SIG-M5 treated with dmso at 0.1 percent for 504 hours (cell line): ENCODE data around the gene ADM2.

ENCODE experiments used
- DNase-seq: peaks from one replicate; lab custom pipeline; 2025; ENCODE audit not compliant: unreplicated experiment; lab: John Stamatoyannopoulos, UW

Gene ADM2

DNA sequence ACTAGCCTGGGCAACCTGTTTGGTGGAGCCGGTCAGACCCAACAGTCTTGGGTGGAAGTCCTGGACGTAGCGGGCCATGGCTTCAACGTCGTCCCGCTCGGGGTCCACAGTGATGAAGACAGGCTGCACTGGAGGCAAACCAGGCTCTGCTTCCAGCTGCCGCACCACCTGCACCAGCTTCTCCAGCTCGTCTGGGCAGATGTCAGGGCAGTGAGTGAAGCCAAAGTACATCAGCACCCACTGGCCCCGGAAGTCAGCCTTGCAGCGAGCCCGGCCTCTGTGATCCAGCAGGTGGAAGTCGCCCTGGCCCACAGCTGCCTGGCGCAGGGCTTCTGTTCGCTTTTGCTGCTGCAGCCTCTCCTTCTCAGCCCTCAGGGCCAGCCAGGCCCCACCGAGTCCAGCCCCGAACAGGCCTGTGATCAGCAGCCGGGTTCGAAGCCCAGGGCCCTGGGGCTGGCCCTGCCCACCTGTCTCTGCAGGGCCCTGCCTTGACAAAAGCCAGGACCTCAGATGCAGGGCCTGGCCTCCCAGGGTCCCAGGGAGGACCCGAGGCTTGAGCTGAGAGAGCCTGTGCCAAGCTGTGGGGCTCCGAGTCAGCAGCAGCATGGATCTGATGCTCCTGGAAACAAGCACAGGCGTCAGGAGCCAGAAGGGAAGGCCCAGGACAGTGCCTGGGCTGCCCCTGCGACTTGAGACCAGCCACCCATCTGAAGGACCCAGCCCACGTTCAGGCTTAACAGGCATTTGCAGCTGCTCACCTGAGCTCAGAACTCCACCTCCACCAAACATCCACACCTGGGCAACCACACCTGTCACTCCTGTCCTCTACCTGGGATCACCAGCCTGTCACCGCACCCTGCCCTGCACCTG lies 42.7 kb downstream of the ADM2 start:
- DNase-seq: no peak

DNA sequence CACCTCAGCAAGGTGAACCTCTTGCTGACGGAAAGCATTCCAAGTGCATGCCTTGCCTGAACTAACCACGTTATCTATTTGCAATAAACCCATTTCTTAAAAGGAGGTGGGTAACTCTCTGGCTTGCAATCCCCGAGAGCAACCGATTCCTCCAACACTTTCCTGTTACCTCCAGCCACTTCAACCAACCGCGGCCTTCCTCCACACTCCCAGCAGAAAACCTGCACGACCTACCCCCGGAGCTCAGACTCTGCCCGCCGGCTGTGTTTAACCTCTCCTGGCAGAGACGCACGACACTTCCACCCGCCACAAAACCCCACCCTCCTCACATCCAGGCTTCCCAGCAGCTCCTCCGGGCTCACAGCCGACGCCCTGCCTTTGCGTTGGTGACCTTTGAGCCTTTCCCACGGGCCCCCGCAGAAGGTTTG lies 43.3 kb downstream of the ADM2 start:
- DNase-seq: no peak

DNA sequence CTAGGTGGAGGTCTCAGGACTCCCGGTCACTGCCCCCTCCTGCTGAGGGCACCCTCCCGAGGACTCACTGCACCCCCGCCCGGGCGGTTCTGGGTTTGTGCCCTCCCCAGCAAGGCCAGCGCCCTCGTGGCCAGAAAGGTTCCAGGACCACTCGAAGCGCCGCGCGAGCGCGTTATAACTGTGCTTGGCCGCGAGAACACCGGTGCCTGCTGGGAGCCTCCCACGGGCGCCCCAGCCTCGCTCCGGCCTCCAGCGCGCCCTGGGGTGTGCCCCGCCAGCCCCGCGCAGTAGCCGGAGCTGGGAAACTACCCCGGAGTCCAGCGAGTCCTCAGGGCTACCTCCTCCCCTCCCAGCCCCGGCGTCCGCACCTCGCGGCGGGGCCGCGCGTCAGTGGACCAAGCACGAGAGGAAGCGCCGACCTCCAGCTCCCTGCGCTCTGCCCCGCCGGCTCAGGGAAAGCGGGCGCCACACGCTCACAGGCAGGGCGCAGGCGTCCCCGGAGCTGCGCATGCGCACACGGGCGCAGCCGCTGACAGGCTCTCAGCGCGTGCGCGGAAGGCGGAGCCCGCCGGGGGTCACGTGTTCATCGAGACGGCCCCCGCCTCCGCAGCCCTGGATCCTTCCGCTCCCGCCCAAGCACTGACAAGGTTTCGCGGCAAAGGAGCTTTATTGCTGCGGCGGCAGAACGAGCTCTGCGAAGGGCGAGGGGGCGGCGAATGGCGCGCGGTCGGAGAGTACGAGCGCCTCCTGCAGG lies 43.9 kb downstream of the ADM2 start, which contains the start of gene SCO2:
SCO2 (minus strand) TSS at position 495 of the 754 bp plus-strand sequence. CDS start 1,187 bp downstream, outside the sequence.
- peak; percentile 87 for DNase-seq

DNA sequence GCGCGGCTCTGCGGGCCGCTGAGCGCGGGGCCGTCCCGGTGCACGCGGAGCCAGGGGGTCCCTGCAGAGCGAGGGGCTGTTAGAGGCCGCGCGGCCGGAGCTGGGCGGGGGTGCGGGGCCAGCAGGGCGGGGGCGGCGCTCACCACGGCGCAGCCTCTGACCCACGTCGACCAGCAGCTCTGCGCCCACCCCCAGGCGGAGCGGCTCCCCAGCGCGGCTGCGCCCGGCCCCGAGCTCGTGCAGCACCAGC lies 44.4 kb downstream of the ADM2 start:
- DNase-seq: no peak

DNA sequence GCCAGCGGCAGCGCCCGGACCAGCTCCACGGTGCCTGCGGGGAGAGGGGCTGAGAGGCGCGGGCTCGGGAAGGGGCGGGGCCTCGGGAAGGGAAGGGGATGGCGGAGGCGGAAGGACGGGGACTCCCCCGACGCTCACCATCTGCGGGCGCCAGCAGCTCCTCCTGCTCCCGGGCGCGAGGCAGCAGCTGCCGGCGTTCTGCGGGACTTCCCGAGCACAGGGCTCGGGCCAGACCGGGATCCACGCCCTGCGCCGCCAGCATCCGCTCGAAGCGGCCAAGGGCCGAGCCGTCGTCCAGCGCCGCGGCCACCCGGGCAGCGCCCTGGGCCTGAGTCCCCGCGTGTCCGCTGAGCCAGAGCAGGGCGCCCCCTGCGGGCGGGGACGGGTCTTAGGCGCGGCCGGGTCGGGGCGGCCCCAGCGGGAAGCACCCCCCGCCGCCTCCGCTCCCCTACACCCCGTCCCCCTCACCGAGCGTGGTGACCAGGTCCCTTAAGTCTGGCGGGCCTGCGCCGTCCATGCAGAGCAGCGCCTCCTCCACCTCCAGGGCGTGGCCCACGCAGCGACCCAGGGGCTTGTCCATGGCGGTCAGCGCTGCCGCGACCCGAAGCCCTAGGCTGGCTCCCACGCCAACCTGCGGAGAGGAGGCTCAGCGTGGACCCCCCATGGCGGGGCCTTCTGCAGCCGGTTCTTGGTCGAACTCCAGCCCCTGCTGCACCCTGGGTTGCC lies 44.9 kb downstream of the ADM2 start:
- peak; percentile 65 for DNase-seq

DNA sequence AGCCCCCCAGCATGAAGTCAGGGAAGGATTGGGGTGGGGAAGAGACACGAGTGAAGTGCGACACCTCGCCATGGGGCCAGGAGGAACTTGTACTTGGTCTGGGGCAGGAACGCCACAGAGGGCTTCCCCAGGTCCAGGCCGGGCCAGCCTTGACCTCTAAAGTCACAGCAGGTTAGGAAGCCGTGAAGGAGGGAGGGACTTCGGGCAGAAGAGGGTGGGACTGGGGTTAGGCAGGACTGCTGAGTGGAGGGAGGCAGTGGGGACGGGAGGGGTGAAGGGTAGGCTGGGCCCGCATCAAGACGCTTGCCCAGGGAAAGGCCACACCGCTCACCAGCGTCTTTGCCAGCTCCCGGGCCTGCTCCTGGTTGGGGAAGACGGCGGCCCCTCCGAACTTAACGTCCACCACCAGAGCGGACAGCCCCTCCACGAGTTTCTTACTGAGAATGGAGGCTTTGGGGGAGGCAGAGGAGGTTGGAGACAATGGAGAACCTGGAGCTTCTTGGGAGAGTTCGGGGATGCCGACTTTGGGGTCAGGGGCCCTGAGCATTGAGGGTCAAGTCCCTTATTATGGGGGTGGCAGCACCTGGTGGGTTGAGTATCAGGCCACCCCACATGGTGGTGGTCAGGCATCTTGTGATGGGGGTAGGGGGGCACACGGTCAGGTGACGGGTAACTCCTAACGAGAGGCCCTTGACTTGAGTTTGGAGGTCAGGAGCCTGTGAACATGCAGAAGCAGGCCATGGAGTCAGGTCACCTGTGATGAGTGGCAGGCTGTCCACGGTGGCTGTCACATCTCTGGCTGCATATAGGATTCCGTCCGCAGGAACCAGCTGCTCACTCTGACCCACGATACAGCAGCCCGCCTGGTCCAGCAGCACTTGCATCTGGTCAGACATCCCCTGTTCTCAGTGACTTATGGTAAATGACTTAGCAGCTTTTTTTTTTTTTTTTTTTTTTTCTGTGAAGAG lies 45.8 kb downstream of the ADM2 start:
- DNase-seq: peak; percentile 84

DNA sequence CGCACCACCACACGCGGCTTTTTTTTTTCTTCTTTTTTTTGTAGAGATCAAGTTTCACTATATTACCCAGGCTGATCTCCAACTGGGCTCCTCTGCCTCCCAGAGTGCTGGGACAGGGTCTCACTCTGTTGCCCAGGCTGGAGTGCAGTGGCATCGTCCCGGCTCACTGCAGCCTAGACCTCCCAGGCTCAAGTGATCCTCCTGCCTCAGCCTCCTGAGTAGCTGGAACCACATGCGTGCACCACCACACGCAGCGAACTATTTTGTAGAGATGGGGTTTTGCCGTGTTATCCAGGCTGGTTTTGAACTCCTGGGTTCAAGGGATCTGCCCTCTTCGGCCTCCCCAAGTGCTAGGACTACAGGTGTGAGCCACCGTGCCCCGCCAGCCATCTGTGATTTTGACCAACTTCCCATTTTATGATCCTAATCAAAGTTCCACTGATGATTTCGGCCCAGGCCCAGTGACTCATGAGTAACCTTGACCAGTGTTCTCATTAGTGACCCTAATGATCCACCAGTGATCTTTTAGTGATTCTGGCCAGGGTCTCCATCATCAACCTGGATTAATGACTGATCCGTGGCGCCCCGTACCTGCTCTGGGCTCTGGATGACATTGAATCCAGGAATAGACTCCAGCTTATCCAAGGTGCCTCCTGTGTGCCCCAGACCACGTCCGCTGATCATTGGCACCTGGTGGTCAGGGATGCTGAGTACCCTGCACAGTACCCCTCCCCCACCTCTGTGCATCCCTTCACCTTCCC lies 46.8 kb downstream of the ADM2 start:
- DNase-seq: no peak

DNA sequence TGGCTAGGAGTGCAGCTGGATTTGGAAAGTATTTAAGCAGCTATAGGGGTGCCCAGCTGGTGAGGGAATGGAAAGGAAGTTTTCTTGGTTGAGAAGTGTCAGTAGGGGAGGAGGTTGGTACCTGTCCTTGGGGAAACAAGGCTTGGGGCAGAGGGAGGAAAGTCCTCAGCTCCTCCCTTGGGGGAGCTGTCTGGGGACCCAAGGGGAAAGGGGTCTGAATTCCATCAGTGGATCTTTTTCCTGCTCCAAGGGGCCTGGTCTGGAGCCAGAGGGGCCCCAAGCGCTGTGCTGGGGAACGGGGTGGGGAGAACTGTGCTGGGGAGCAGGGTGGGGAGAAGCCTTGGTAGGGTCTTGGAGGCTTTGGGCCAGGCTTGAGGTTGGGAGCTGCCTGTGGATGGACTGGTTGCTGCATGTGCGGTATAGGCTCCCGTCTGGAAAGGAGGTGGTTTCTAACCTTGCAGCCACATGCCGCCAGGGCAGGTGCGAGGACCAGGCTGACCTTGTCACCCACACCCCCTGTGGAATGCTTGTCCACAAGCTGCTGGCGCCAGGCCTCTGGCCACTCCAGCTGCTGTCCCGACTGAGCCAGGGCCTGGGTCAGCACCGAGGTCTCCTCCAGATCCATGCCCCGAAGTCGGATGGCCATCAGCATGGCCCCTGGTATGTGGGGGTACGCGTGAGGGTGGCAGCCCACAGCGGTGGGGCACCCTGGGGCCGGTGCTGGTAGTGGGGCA lies 47.5 kb downstream of the ADM2 start:
- DNase-seq: no peak

DNA sequence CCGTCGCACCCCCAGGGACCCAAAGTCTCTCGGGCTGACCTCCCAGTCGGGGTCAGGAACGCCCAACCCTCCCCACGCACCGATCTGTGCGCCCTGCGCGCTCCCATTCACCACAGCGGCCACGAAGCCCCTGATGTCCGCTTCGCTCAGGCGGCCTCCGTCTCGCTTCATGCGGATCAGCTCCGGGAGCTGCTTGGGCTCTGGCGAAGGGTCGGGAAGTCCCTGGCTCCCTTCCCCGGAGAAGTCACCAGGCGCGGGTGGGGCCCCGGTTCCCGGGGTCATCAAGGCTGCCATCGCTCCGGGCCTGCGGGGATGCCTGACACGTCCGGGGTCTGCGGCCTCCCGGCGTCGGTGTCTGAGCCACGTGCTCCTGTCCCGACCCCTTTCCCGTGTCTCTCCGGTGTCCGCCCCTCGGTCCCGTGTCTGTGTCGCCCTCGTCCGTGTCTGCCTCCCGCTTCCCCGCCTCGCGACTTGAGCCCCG lies 48.1 kb downstream of the ADM2 start:
- DNase-seq: peak; percentile 41

DNA sequence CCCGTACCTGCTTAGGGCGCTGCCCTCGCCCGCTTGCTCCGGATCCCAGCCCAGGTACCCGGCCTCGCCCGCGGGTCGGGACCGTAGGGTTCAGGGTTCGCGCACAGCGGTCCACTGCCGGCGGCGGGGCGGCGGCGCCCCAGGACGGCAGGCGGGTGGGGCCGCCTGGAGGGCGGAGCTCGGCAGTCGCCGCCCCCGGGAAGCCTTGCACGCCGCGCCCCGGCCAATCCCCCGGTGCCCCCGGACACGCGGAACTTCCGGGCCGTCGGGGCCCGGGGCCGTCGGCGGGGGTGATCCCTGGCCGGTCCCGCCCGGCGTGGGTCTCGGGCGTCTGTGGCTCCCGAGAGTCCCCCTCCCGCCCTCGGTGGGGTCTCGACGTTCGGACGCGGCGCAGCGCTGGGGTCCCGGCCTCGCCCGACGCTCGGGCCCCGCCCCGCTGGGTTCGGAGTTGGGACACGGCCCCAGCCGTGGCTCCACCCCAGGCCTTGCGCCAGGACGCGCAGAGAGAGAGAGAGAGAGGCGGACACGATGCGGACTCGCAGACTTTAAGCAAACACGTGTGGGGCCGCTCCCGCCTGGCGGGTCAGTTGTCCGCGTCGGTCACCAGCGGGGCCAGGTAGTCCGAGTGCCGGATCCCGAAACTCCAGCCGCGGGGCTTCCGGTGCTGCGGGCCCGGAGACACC lies 48.7 kb downstream of the ADM2 start, which contains the start of gene TYMP:
TYMP (minus strand) TSS at position 116 of the 683 bp plus-strand sequence. CDS start 303 bp downstream, outside the sequence.
- peak; percentile 79 for DNase-seq

DNA sequence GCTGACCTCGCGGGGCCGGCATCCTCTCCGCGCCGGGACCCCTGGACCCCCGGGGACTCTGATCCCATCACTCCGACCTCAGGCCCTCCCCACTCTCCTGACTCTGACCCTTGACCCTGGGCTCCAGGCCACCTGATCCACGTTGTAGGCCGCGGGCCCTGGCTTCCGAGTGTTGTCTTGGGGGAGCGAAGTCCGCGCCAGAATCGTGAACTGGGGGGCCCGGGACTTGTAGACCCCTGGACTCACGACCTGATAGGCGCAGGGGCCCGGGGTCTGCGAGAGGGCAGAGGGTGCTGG lies 49.2 kb downstream of the ADM2 start:
- no peak for DNase-seq

DNA sequence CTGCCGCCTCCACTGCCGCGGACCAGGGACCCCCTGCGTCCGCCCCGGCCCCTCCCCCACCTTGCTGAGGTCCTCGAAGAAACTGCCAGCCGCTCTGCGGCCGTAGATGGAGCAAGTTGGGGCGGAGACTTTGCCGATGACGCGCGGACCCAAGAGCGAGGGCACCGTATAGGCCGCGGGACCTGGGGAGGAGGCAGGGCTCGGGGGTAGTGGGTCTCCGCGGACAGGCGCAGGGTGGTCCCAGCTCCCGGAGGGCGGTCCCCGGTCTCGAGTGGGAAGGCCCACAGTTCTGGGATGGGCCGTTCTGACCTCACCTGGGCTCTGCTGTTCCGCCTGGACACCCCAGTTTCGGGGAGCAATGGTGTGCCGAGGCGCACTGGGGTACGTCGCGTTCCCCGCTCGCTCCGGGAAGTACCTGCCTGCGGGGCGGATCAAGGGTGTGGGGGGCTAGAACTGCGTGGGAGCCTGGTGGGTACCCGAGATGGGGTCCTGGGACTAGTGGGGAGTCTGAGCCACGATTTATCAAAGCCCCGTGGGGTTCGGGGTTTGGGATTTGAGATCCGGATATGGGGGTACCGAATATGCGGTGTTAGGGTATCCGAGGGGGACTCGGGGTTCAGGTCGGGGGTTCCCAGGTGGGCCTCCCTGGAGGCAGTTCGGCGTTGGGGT lies 49.7 kb downstream of the ADM2 start:
- peak; percentile 87 for DNase-seq

DNA sequence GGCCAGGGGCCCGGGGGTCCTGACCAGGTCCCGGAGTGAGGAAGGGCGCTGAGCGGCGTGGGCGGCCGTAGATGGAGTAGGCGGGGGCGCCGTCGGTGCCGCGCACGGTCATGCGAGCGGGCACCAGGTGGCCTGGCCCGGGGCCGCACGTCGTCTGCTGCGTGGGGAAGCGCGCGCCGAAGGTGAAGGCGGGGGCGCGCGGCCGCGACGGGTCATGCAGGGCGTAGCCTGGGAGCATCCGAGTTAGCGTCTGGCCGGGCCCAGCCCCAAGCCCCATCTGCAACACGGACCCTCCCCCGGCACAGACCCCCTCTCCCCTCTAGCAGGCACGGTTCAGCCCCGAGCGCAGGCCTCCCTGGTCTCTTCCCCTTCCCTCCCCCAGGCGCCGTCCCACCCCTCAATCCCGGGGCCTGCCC lies 50.2 kb downstream of the ADM2 start:
- peak; percentile 45 for DNase-seq

DNA sequence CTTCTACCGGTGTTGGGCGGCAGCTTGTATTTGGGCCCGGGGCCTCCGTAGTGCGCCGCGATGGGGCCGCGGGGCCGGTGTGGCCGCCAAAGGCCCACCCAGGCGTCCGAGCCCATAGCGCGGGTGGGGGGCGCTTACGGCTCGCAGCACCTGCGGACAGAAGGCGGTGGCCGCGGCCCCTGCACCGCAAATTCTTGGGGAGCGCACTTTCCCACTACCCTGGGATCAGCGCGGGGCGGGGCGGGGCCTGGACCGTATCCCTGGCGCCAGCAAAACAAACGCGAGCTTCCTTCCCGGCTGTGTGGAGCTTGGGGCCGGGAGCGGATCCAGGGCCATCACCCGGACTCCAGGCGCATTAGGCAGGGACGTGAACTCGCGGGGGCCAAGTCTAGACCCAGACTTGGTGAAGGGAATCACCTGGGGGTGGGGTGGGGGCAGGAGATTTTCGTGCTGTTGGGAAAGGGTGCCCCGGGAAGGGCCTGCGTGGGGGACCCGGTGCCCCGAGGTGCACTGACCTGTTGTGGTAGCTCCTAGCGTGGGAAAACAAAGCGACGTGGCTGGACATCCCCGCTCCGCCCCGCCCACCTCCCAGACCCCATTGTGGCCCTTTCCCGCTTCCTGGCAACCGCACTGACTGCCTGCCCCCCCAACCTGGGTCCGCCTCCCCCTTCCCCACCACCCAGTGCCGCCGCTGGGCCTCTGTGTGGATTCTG lies 50.8 kb downstream of the ADM2 start:
- DNase-seq: no peak

DNA sequence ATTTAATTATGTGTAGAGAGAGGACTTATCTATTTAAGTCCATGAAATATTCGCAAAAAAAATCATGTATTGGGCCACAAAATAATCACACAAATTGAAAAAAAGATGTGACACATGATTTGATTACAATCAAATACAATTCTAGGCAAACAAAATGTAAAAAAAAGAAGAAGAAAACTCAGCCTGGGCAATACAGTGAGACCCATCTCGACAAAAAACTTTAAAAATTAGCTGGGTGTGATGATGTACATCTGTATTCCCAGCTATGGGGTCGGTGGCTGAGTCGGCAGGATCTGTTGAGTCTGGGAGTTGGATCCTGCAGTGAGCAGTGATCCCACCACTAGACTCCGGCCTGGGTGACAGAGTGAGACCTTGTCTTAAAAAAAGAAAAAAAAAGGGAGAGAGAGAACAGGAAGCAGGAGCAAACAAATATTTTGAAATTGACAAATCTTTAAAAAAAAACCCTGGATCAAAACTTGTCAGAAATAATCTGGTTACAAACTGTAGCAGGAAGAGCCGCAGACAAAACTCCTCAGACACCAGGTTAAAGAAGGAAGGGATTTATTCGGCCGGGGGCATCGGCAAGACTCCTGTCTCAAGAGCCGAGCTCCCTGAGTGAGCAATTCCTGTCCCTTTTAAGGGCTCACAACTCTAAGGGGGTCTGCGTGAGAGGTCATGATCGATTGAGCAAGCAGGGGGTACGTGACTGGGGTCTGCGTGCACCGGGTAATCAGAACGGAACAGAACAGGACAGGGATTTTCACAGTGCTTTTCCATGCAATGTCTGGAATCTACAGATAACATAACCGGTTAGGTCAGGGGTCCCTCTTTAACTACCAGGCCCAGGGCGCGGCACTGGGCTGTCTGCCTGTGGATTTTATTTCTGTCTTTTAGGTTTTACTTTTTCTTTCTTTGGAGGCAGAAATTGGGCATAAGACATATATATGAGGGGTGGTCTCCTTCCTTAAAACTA lies 51.8 kb downstream of the ADM2 start:
- DNase-seq: no peak
